H9 (cell line): ENCODE measurements around the gene C2orf80. TPM values are rescaled to one million over a fixed set of nuclear protein-coding genes. Genes with fewer than 3 reads are reported as not detected.

Experiments
- DNase-seq: peaks from one replicate; pipeline ENCODE4 v3.0.0-alpha.2; 2017
- H2AFZ ChIP-seq: one replicate; pipeline ENCODE4 v1.6.1; 2013; ENCODE audit warnings: mild to moderate bottlenecking, low read length, control low read depth, moderate library complexity
- H2AK5ac ChIP-seq: 2 replicates; pipeline ENCODE4 v1.6.1; 2013; ENCODE audit warnings: low read length, control low read depth, mixed read lengths; ENCODE audit not compliant: insufficient read length
- H2BK120ac ChIP-seq: one replicate; pipeline ENCODE4 v1.6.1; 2013; ENCODE audit warnings: low read depth, mild to moderate bottlenecking, low read length, control low read depth, inconsistent platforms; ENCODE audit not compliant: poor library complexity, severe bottlenecking
- H2BK12ac ChIP-seq: 2 replicates; pipeline ENCODE4 v1.6.1; 2013; ENCODE audit warnings: low read length, control low read depth, mixed read lengths, low read depth; ENCODE audit not compliant: insufficient read length
- H2BK15ac ChIP-seq: 2 replicates; pipeline ENCODE4 v1.6.1; 2013; ENCODE audit warnings: low read depth, low read length, control low read depth
- H2BK20ac ChIP-seq: one replicate; pipeline ENCODE4 v1.6.1; 2013; ENCODE audit warnings: low read depth, mild to moderate bottlenecking, low read length, control low read depth, inconsistent platforms; ENCODE audit not compliant: poor library complexity, severe bottlenecking
- H2BK5ac ChIP-seq: 2 replicates; pipeline ENCODE4 v1.6.1; 2013; ENCODE audit warnings: low read length, control low read depth, mixed read lengths; ENCODE audit not compliant: insufficient read length
- H3K14ac ChIP-seq: 2 replicates; pipeline ENCODE4 v1.6.1; 2013; ENCODE audit warnings: low read length, control low read depth; ENCODE audit not compliant: insufficient read depth
- H3K18ac ChIP-seq: 2 replicates; pipeline ENCODE4 v1.6.1; 2013; ENCODE audit warnings: low read depth, mild to moderate bottlenecking, mixed read lengths, low read length, control low read depth; ENCODE audit not compliant: insufficient read length
- H3K23ac ChIP-seq: 2 replicates; pipeline ENCODE4 v1.6.1; 2013; ENCODE audit warnings: low read length, control low read depth, mixed read lengths, low read depth; ENCODE audit not compliant: insufficient read length
- H3K23me2 ChIP-seq: 2 replicates; pipeline ENCODE4 v1.6.1; 2013; ENCODE audit warnings: low read depth, mild to moderate bottlenecking, mixed read lengths, low read length, control low read depth; ENCODE audit not compliant: insufficient read length, poor library complexity, severe bottlenecking
- H3K27ac ChIP-seq: 2 replicates; pipeline ENCODE4 v1.5.1; 2013; ENCODE audit warnings: low read length, control low read depth, mixed read lengths, low read depth; ENCODE audit not compliant: insufficient read length
- H3K27me3 ChIP-seq: 2 replicates; pipeline ENCODE4 v1.6.1; 2013; ENCODE audit warnings: low read length, control low read depth, inconsistent platforms; ENCODE audit not compliant: insufficient read depth
- H3K4ac ChIP-seq: 2 replicates; pipeline ENCODE4 v1.6.1; 2013; ENCODE audit warnings: low read depth, mild to moderate bottlenecking, control low read depth, inconsistent platforms, low read length, moderate library complexity
- H3K4me1 ChIP-seq: 2 replicates; pipeline ENCODE4 v1.6.1; 2013; ENCODE audit warnings: low read length, control low read depth, inconsistent platforms; ENCODE audit not compliant: insufficient read depth
- H3K4me2 ChIP-seq: 2 replicates; pipeline ENCODE4 v1.6.1; 2013; ENCODE audit warnings: low read length, control low read depth, mixed read lengths; ENCODE audit not compliant: insufficient read length, insufficient read depth
- H3K56ac ChIP-seq: 2 replicates; pipeline ENCODE4 v1.6.1; 2013; ENCODE audit warnings: low read depth, mild to moderate bottlenecking, mixed read lengths, low read length, control low read depth; ENCODE audit not compliant: insufficient read length
- H3K79me1 ChIP-seq: 2 replicates; pipeline ENCODE4 v1.6.1; 2013; ENCODE audit warnings: low read depth, mild to moderate bottlenecking, moderate library complexity, low read length, control low read depth, inconsistent platforms; ENCODE audit not compliant: insufficient read depth, poor library complexity, severe bottlenecking
- H3K79me2 ChIP-seq: 2 replicates; pipeline ENCODE4 v1.6.1; 2013; ENCODE audit warnings: low read length, control low read depth, inconsistent platforms; ENCODE audit not compliant: insufficient read depth
- H3K9ac ChIP-seq: 2 replicates; pipeline ENCODE4 v1.6.1; 2013; ENCODE audit warnings: low read length, control low read depth, mixed read lengths; ENCODE audit not compliant: insufficient read length; ENCODE audit errors: extremely low read depth
- H3K9me3 ChIP-seq: one replicate; pipeline ENCODE4 v1.6.1; 2013; ENCODE audit warnings: low read depth, low read length, inconsistent platforms; ENCODE audit not compliant: control insufficient read depth
- H3T11ph ChIP-seq: one replicate; pipeline ENCODE4 v1.6.1; 2013; ENCODE audit warnings: mild to moderate bottlenecking, low read length, control low read depth, inconsistent platforms
- H4K20me1 ChIP-seq: one replicate; pipeline ENCODE4 v1.6.1; 2013; ENCODE audit not compliant: control insufficient read depth, insufficient read length, insufficient read depth
- H4K5ac ChIP-seq: 2 replicates; pipeline ENCODE4 v1.6.1; 2013; ENCODE audit warnings: low read depth, mild to moderate bottlenecking, mixed read lengths, low read length, control low read depth; ENCODE audit not compliant: insufficient read length
- H4K8ac ChIP-seq: replicated peaks from 2 replicates; pipeline ENCODE4 v1.6.1; 2013; ENCODE audit warnings: low read length, control low read depth, mixed read lengths, low read depth; ENCODE audit not compliant: insufficient read length
- H4K91ac ChIP-seq: 2 replicates; pipeline ENCODE4 v1.6.1; 2013; ENCODE audit warnings: low read depth, mild to moderate bottlenecking, moderate library complexity, mixed read lengths, low read length, control low read depth; ENCODE audit not compliant: insufficient read length
- H3K27ac Mint-ChIP-seq, 3 experiments: 2 replicates in 2 of 3; 3 replicates in 1 of 3; pipeline ENCODE4 v1.8.0; 2020 to 2021; ENCODE audit warnings: mixed read lengths in 3 of 3, mild to moderate bottlenecking in 1 of 3, moderate library complexity in 1 of 3
- H3K27me3 Mint-ChIP-seq: 2 replicates; pipeline ENCODE4 v1.8.0; 2021; ENCODE audit warnings: low read depth, mild to moderate bottlenecking, moderate library complexity, mixed read lengths
- H3K36me3 Mint-ChIP-seq, 3 experiments: 2 replicates in 2 of 3; 3 replicates in 1 of 3; pipeline ENCODE4 v1.8.0; 2020 to 2021; ENCODE audit warnings: low read depth in 3 of 3, mixed read lengths in 3 of 3; ENCODE audit not compliant: insufficient read depth in 1 of 3
- H3K4me1 Mint-ChIP-seq, 2 experiments: 2 replicates each; pipeline ENCODE4 v1.8.0; 2020; ENCODE audit warnings: mixed read lengths in 2 of 2
- H3K4me3 Mint-ChIP-seq, 2 experiments: 2 replicates in 1 of 2; 3 replicates in 1 of 2; pipeline ENCODE4 v1.8.0; 2020 to 2021; ENCODE audit warnings: mild to moderate bottlenecking in 2 of 2, mixed read lengths in 2 of 2, moderate library complexity in 1 of 2
- H3K9me3 Mint-ChIP-seq, 2 experiments: 2 replicates in 1 of 2; 3 replicates in 1 of 2; pipeline ENCODE4 v1.8.0; 2020; ENCODE audit warnings: mild to moderate bottlenecking in 2 of 2, mixed read lengths in 2 of 2, moderate library complexity in 1 of 2
- CTCF ChIP-seq: fragments of 200-600 bp; sonication (generic); conservative IDR thresholded peaks from 3 replicates; pipeline ENCODE4 v1.8.0; 2021; ENCODE audit warnings: antibody characterized with exemption, mild to moderate bottlenecking
- WGBS: extraction: QIAGEN DNeasy Blood & Tissue Kit; methylation state at CpG from one replicate; pipeline ENCODE4 v1.1.7; 2013; ENCODE audit warnings: missing lambda C conversion rate, low lambda C conversion rate, mixed read lengths; ENCODE audit not compliant: insufficient read length; ENCODE audit errors: extremely low coverage; 5-methylcytosine and 5-hydroxymethylcytosine counted together
- total RNA-seq: library from RNA; stranded (reverse); gene quantifications from 2 replicates; pipeline ENCODE4 v1.2.1, GENCODE V29; 2021

Gene C2orf80
- total RNA-seq, 1 experiment from 2014 or later, result not detected

- H3K4me2 ChIP-seq, result no peak overlapping the region
- no peak overlapping the region for H4K8ac ChIP-seq
- H2BK15ac ChIP-seq, result no peak overlapping the region
- H3K4me1 Mint-ChIP-seq, result no peaks in the 10 kb centered on the region
- H3K27me3 ChIP-seq, result no peaks in the 10 kb centered on the region
- H4K20me1 ChIP-seq, result no peaks in the 10 kb centered on the region
- no peak overlapping the region for H2AFZ ChIP-seq
- no peak overlapping the region for H4K5ac ChIP-seq
- no peak overlapping the region for H3K4ac ChIP-seq
- no peak overlapping the region for H2BK12ac ChIP-seq
- no peak overlapping the region for H4K91ac ChIP-seq
- WGBS, result no CpG with 5 or more reads among the region's 1 CpG
- no peaks in the 10 kb centered on the region for H3K9me3 ChIP-seq
- H3T11ph ChIP-seq, result no peak overlapping the region
- H3K23me2 ChIP-seq, result no peaks in the 10 kb centered on the region
- peaks cover 38 to 46% (median 44%) of the 10 kb centered on the region in 3 experiments for H3K36me3 Mint-ChIP-seq
- H3K4me3 Mint-ChIP-seq, result no peak overlapping the region
- no peak overlapping the region for H2BK20ac ChIP-seq
- no peak overlapping the region for H3K14ac ChIP-seq
- no peak overlapping the region for H3K23ac ChIP-seq
- DNase-seq, result no peak
- H3K27ac ChIP-seq, result no peak overlapping the region
- peaks cover 4 to 19% of the 10 kb centered on the region in 2 experiments; a peak in 4 of 5 replicates for H3K9me3 Mint-ChIP-seq
- no peak for TF ChIP-seq CTCF
- no peak overlapping the region for H2AK5ac ChIP-seq
- peak overlapping the region in 2 of 3 experiments; percentile 4 to 7; a peak in 1 of 7 replicates for H3K27ac Mint-ChIP-seq
- H3K79me2 ChIP-seq, result no peaks in the 10 kb centered on the region
- no peak overlapping the region for H2BK5ac ChIP-seq
- no peaks in the 10 kb centered on the region for H3K4me1 ChIP-seq
- no peak overlapping the region for H3K18ac ChIP-seq
- H3K56ac ChIP-seq, result no peak overlapping the region
- no peak overlapping the region for H3K9ac ChIP-seq
- no peaks in the 10 kb centered on the region for H3K27me3 Mint-ChIP-seq
- H3K79me1 ChIP-seq, result no peaks in the 10 kb centered on the region
- H2BK120ac ChIP-seq, result no peak overlapping the region
These were observed 45.0 kb upstream of the C2orf80 start for GRCh38 chr2:208234786-208235185.
